HepG2 (cell line): ENCODE measurements around the gene RBMS2. TPM values are rescaled to one million over a fixed set of nuclear protein-coding genes. Genes with fewer than 3 reads are reported as not detected.

Source experiments
- CENPBD1 ChIP-seq: sonication (generic); formaldehyde crosslinking; IDR thresholded peaks from 2 replicates; pipeline ENCODE4 v1.8.0; 2022; ENCODE audit warnings: missing genetic modification reagents, low read depth, mild to moderate bottlenecking, borderline replicate concordance
- GABPB1 ChIP-seq: IDR thresholded peaks from 2 replicates; pipeline ENCODE4 v1.6.1; 2016; ENCODE audit warnings: mild to moderate bottlenecking, missing genetic modification reagents, moderate library complexity, missing compliant biosample characterization
- GATA4 ChIP-seq: sonication (generic); IDR thresholded peaks from 2 replicates; pipeline ENCODE4 v1.6.1; 2016; ENCODE audit warnings: antibody characterized with exemption, low read depth, borderline replicate concordance
- HOXA7 ChIP-seq: sonication (generic); formaldehyde crosslinking; IDR thresholded peaks from 2 replicates; pipeline ENCODE4 v1.8.1; 2022; ENCODE audit warnings: mild to moderate bottlenecking, missing genetic modification reagents, moderate library complexity
- JUN ChIP-seq: sonication (generic); formaldehyde crosslinking; IDR thresholded peaks from 2 replicates; pipeline ENCODE4 v1.4.0; 2020; ENCODE audit warnings: mild to moderate bottlenecking, missing genetic modification reagents
- JUND ChIP-seq: sonication (generic); formaldehyde crosslinking; IDR thresholded peaks from 2 replicates; pipeline ENCODE4 v1.8.0; 2022; ENCODE audit warnings: mild to moderate bottlenecking, missing genetic modification reagents
- MIXL1 ChIP-seq: IDR thresholded peaks from 2 replicates; pipeline ENCODE4 v1.6.1; 2016
- MTA1 ChIP-seq: sonication (generic); formaldehyde crosslinking; IDR thresholded peaks from 2 replicates; pipeline ENCODE4 v1.4.0; 2020; ENCODE audit warnings: missing genetic modification reagents, mild to moderate bottlenecking, borderline replicate concordance
- PHF5A ChIP-seq: IDR thresholded peaks from one replicate; pipeline ENCODE4 v1.6.1; 2018; ENCODE audit warnings: low read depth, missing genetic modification reagents; ENCODE audit not compliant: unreplicated experiment
- PTBP1 ChIP-seq: fragments of 200-400 bp; formaldehyde crosslinking; IDR thresholded peaks from 2 replicates; pipeline ENCODE4 v1.6.1; 2018; ENCODE audit warnings: low read length, low read depth; ENCODE audit not compliant: poor library complexity, severe bottlenecking
- RELA ChIP-seq: sonication (generic); formaldehyde crosslinking; IDR thresholded peaks from 2 replicates; pipeline ENCODE4 v1.4.0; 2020; ENCODE audit warnings: missing genetic modification reagents
- REXO4 ChIP-seq: sonication (generic); formaldehyde crosslinking; IDR thresholded peaks from 2 replicates; pipeline ENCODE4 v1.8.0; 2022; ENCODE audit warnings: missing genetic modification reagents, mild to moderate bottlenecking, borderline replicate concordance
- TAF1 ChIP-seq: sonication (generic); formaldehyde crosslinking; IDR thresholded peaks from 2 replicates; pipeline ENCODE4 v1.4.0; 2020; ENCODE audit warnings: missing genetic modification reagents
- ZNF383 ChIP-seq: sonication (generic); formaldehyde crosslinking; IDR thresholded peaks from 2 replicates; pipeline ENCODE4 v1.4.0; 2020; ENCODE audit warnings: missing genetic modification reagents, mild to moderate bottlenecking, borderline replicate concordance
- ZNF615 ChIP-seq: sonication (generic); formaldehyde crosslinking; IDR thresholded peaks from 2 replicates; pipeline ENCODE4 v1.5.0; 2020; ENCODE audit warnings: mild to moderate bottlenecking, missing genetic modification reagents, borderline replicate concordance
- ZNF619 ChIP-seq: sonication (generic); formaldehyde crosslinking; IDR thresholded peaks from 2 replicates; pipeline ENCODE4 v1.4.0; 2020; ENCODE audit warnings: mild to moderate bottlenecking, missing genetic modification reagents
- polyA plus RNA-seq, 8 experiments: library from polyadenylated mRNA; depleted of rRNA in 3 of 8; stranded (reverse) in 7 of 8; unstranded in 1 of 8; fragments of >200 nt; fragmentation: Illumina TruSeq in 4 of 8; extraction: Trizol in 4 of 8; gene quantifications; 2 replicates each; pipeline versions ENCODE4 v1.2.1 to v1.2.3, GENCODE V29; 2011 to 2016; ENCODE audit warnings: low read depth in 4 of 8, missing spikeins in 1 of 8, mixed read lengths in 1 of 8; ENCODE audit not compliant: insufficient read depth in 1 of 8
- total RNA-seq, 5 experiments: library from RNA; depleted of rRNA; stranded (reverse); fragments of >200 nt; fragmentation: Illumina TruSeq; extraction: Trizol; gene quantifications; 2 replicates each; pipeline ENCODE4 v1.2.3, GENCODE V29; 2016; ENCODE audit warnings: low read depth in 1 of 5
- TF ChIP-seq, protein P1 (sequence below): sonication (generic); formaldehyde crosslinking; IDR thresholded peaks from 2 replicates; pipeline ENCODE4 v1.4.0; 2020; ENCODE audit warnings: missing genetic modification reagents
- TF ChIP-seq, protein P2 (sequence below): sonication (generic); formaldehyde crosslinking; IDR thresholded peaks from 2 replicates; pipeline ENCODE4 v1.5.0; 2020; ENCODE audit warnings: mild to moderate bottlenecking, missing genetic modification reagents, moderate library complexity

The RBMS2 gene
- total and polyA plus RNA-seq, 2 of the 13 experiments (the other 11 are each of a cell fraction or from before 2014, with no cell fraction given), result 0.53 to 7.4 TPM

DNA sequence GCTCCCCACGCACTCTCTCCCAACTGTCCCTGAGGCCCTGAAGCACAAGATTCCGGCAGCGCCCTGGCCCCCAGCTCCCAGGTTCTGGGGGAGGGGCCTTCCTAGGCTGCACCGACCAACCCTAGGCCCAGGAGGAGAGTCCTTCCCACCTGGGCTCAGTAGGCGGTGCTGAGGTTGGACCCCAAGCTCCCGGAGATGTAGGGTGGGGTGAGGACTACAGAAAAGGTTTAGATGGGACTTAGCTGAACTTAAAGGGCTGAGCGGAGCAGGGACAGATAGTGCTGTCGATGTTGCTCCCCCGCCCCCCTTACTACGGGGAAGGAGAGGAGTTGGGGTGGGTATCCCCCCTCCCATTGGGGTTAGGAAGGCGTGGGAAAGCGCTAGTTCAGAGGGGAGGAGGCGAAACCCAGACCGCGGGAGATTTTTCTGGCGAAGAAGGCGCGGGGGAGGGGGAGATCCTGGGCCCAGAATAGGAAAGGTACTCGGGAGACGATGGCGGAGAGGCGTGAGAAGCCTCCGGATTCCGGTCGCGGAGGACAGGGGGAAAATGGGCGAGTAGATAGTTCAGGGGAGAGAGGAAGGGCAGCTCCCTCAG lies 112.7 kb downstream of the RBMS2 start (continued):
- TF ChIP-seq HOXA7 (0 out of 2 replicates have a peak, but pooled peaks have one; percentile 24), PTBP1 (no peak), MIXL1 (CRISPR knock-in tag) (no peak), REXO4 (0 out of 2 replicates have a peak, but pooled peaks have one; percentile 13), RELA (CRISPR knock-in tag) (no peak), GABPB1 (CRISPR knock-in tag) (no peak), JUND (CRISPR knock-in tag) (no peak), MTA1 (CRISPR knock-in tag) (no peak), JUN (no peak), GATA4 (no peak), ZNF615 (CRISPR knock-in tag) (0 out of 2 replicates have a peak, but pooled peaks have one; percentile 67), CENPBD1 (CRISPR knock-in tag) (no peak), ZNF619 (CRISPR knock-in tag) (no peak), TAF1 (CRISPR knock-in tag) (peak; percentile 56; the same call in 1 of the 2 replicates), ZNF383 (no peak), PHF5A (CRISPR knock-in tag) (no peak)
- TF ChIP-seq, protein P1, sequence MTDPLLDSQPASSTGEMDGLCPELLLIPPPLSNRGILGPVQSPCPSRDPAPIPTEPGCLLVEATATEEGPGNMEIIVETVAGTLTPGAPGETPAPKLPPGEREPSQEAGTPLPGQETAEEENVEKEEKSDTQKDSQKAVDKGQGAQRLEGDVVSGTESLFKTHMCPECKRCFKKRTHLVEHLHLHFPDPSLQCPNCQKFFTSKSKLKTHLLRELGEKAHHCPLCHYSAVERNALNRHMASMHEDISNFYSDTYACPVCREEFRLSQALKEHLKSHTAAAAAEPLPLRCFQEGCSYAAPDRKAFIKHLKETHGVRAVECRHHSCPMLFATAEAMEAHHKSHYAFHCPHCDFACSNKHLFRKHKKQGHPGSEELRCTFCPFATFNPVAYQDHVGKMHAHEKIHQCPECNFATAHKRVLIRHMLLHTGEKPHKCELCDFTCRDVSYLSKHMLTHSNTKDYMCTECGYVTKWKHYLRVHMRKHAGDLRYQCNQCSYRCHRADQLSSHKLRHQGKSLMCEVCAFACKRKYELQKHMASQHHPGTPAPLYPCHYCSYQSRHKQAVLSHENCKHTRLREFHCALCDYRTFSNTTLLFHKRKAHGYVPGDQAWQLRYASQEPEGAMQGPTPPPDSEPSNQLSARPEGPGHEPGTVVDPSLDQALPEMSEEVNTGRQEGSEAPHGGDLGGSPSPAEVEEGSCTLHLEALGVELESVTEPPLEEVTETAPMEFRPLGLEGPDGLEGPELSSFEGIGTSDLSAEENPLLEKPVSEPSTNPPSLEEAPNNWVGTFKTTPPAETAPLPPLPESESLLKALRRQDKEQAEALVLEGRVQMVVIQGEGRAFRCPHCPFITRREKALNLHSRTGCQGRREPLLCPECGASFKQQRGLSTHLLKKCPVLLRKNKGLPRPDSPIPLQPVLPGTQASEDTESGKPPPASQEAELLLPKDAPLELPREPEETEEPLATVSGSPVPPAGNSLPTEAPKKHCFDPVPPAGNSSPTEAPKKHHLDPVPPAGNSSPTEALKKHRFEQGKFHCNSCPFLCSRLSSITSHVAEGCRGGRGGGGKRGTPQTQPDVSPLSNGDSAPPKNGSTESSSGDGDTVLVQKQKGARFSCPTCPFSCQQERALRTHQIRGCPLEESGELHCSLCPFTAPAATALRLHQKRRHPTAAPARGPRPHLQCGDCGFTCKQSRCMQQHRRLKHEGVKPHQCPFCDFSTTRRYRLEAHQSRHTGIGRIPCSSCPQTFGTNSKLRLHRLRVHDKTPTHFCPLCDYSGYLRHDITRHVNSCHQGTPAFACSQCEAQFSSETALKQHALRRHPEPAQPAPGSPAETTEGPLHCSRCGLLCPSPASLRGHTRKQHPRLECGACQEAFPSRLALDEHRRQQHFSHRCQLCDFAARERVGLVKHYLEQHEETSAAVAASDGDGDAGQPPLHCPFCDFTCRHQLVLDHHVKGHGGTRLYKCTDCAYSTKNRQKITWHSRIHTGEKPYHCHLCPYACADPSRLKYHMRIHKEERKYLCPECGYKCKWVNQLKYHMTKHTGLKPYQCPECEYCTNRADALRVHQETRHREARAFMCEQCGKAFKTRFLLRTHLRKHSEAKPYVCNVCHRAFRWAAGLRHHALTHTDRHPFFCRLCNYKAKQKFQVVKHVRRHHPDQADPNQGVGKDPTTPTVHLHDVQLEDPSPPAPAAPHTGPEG (CRISPR knock-in tag), result no peak
- TF ChIP-seq, protein P2, sequence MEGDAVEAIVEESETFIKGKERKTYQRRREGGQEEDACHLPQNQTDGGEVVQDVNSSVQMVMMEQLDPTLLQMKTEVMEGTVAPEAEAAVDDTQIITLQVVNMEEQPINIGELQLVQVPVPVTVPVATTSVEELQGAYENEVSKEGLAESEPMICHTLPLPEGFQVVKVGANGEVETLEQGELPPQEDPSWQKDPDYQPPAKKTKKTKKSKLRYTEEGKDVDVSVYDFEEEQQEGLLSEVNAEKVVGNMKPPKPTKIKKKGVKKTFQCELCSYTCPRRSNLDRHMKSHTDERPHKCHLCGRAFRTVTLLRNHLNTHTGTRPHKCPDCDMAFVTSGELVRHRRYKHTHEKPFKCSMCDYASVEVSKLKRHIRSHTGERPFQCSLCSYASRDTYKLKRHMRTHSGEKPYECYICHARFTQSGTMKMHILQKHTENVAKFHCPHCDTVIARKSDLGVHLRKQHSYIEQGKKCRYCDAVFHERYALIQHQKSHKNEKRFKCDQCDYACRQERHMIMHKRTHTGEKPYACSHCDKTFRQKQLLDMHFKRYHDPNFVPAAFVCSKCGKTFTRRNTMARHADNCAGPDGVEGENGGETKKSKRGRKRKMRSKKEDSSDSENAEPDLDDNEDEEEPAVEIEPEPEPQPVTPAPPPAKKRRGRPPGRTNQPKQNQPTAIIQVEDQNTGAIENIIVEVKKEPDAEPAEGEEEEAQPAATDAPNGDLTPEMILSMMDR (CRISPR knock-in tag), result peak; percentile 10; the same call in 1 of the 2 replicates
